Measurements from ENCODE around the gene CMSS1.

CMSS1 gene

DNA sequence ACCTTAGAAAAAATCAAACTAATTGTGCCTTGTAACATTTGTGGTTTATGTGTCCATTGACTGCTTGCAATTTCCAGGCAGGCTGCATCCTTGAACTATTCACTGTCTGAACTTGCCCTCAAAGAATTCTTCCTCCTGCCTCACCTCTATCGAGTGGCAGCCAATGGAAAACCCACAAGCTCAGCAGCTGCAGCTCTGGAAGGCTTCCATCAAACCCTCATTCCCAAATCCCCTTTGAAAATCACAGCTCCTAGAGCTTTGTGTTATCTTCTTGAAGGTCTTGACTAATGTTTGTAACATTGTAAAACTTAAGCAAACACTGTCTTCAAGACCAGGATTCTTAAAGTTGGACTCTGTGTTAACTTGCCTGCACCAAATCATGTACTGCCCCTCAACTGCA lies 215.5 kb downstream of the CMSS1 start:
- H3K4me1 ChIP-seq (ENCODE audit: control insufficient read depth, insufficient read depth, low read length), result no peaks in the 10 kb centered on the region
- CTCF ChIA-PET, result no interaction called here
- no peaks in the 10 kb centered on the region for H3K36me3 ChIP-seq (ENCODE audit: control insufficient read depth in 2 of 2, insufficient read depth in 1 of 2, low read length in 2 of 2)
- H3K27ac ChIP-seq (ENCODE audit: extremely low read depth, low read depth, low read length), result no peak overlapping the region
- TF ChIP-seq MZF1 (tag by site-specific recombination; IDR thresholded peaks at IDR 0.05; ENCODE audit: borderline replicate concordance) (peak; percentile 40; the same call in 1 of the 2 replicates), WT1 (tag by site-specific recombination; IDR thresholded peaks at IDR 0.05) (no peak), BCL11A (tag by site-specific recombination; IDR thresholded peaks at IDR 0.05; ENCODE audit: low read depth) (no peak)
- H3K4me3 ChIP-seq (ENCODE audit: low read depth, low read length), result no peak overlapping the region
- no peaks in the 10 kb centered on the region for H3K9me3 ChIP-seq (ENCODE audit: control insufficient read depth, insufficient read depth, low read depth, low read length)
- POLR2A ChIA-PET, result interaction anchor here (0.6 kb wide), 1 partner anchor 391 kb away, joined by 4 read pairs; no protein-coding TSS in a partner anchor

DNA sequence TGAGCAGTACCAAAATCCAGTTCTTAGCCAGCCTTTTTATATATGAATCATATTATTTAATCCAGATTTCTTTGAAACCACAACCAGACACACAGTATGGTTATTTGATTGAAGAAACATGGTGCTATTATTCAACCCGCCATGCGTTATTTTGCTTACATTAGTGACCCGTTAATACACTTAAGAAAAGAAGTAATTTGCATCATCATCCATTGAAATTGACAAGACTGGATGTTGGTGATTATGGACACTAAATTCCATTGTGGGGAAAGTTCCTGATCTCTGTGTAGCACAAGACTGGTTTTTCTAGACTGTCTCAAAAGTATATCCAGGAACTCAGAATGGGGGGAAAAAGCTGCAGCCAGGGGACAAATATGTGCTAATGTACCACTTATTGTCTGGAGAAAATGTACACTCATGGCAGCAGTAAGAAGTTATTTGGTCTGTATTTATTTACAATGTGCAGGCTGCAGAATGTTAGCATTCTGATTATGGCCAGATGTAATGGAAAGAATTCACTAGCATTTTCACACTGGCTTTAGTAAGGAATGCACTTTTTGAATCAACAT lies 216.3 kb downstream of the CMSS1 start:
- ChIA-PET POLR2A (interaction anchor here (0.6 kb wide), 1 partner anchor 390 kb away, joined by 4 read pairs; no protein-coding TSS in a partner anchor), CTCF (no interaction called here)
- Histone ChIP-seq H3K36me3 (ENCODE audit: control insufficient read depth in 2 of 2, insufficient read depth in 1 of 2, low read length in 2 of 2) (no peaks in the 10 kb centered on the region), H3K4me3 (ENCODE audit: low read depth, low read length) (no peak overlapping the region), H3K4me1 (ENCODE audit: control insufficient read depth, insufficient read depth, low read length) (no peaks in the 10 kb centered on the region), H3K9me3 (ENCODE audit: control insufficient read depth, insufficient read depth, low read depth, low read length) (no peaks in the 10 kb centered on the region), H3K27ac (ENCODE audit: extremely low read depth, low read depth, low read length) (no peak overlapping the region)
- no peak for TF ChIP-seq ZNF785 (tag by site-specific recombination; IDR thresholded peaks at IDR 0.05)
- TF ChIP-seq ZNF335 (tag by site-specific recombination; conservative IDR thresholded peaks at IDR 0.05), result no peak
- no peak for TF ChIP-seq ZNF354C (tag by site-specific recombination; IDR thresholded peaks at IDR 0.05; ENCODE audit: borderline replicate concordance, low read depth)
- TF ChIP-seq, protein P1, sequence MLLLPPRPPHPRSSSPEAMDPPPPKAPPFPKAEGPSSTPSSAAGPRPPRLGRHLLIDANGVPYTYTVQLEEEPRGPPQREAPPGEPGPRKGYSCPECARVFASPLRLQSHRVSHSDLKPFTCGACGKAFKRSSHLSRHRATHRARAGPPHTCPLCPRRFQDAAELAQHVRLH (tag by site-specific recombination; IDR thresholded peaks at IDR 0.05), result no peak
- TF ChIP-seq ZNF610 (tag by site-specific recombination; IDR thresholded peaks at IDR 0.05; ENCODE audit: borderline replicate concordance), result no peak
- TF ChIP-seq ZNF221 (tag by site-specific recombination; IDR thresholded peaks at IDR 0.05; ENCODE audit: borderline replicate concordance), result no peak
- TF ChIP-seq, protein P2, sequence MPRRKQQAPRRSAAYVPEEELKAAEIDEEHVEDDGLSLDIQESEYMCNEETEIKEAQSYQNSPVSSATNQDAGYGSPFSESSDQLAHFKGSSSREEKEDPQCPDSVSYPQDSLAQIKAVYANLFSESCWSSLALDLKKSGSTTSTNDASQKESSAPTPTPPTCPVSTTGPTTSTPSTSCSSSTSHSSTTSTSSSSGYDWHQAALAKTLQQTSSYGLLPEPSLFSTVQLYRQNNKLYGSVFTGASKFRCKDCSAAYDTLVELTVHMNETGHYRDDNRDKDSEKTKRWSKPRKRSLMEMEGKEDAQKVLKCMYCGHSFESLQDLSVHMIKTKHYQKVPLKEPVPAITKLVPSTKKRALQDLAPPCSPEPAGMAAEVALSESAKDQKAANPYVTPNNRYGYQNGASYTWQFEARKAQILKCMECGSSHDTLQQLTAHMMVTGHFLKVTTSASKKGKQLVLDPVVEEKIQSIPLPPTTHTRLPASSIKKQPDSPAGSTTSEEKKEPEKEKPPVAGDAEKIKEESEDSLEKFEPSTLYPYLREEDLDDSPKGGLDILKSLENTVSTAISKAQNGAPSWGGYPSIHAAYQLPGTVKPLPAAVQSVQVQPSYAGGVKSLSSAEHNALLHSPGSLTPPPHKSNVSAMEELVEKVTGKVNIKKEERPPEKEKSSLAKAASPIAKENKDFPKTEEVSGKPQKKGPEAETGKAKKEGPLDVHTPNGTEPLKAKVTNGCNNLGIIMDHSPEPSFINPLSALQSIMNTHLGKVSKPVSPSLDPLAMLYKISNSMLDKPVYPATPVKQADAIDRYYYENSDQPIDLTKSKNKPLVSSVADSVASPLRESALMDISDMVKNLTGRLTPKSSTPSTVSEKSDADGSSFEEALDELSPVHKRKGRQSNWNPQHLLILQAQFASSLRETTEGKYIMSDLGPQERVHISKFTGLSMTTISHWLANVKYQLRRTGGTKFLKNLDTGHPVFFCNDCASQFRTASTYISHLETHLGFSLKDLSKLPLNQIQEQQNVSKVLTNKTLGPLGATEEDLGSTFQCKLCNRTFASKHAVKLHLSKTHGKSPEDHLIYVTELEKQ (tag by site-specific recombination; IDR thresholded peaks at IDR 0.05; ENCODE audit: borderline replicate concordance), result no peak
- TF ChIP-seq ZNF654 (tag by site-specific recombination; IDR thresholded peaks at IDR 0.05; ENCODE audit: low read depth), result no peak
- TF ChIP-seq ZSCAN16 (tag by site-specific recombination; IDR thresholded peaks at IDR 0.05), result no peak
- no peak for TF ChIP-seq ZNF830 (tag by site-specific recombination; IDR thresholded peaks at IDR 0.05; ENCODE audit: low read depth)
- no peak for TF ChIP-seq EGR2 (tag by site-specific recombination; IDR thresholded peaks at IDR 0.05; ENCODE audit: low read depth)
- TF ChIP-seq SCRT1 (tag by site-specific recombination; IDR thresholded peaks at IDR 0.05; ENCODE audit: borderline replicate concordance), result no peak
- no peak for TF ChIP-seq HOXA7 (CRISPR knock-in tag; IDR thresholded peaks at IDR 0.05; ENCODE audit: borderline replicate concordance)
- TF ChIP-seq ZNF391 (tag by site-specific recombination; IDR thresholded peaks at IDR 0.05; ENCODE audit: borderline replicate concordance, low read depth), result no peak
- no peak for TF ChIP-seq ZNF132 (tag by site-specific recombination; IDR thresholded peaks at IDR 0.05; ENCODE audit: borderline replicate concordance)
- TF ChIP-seq ZNF174 (tag by site-specific recombination; IDR thresholded peaks at IDR 0.05), result no peak
- TF ChIP-seq, protein P3, sequence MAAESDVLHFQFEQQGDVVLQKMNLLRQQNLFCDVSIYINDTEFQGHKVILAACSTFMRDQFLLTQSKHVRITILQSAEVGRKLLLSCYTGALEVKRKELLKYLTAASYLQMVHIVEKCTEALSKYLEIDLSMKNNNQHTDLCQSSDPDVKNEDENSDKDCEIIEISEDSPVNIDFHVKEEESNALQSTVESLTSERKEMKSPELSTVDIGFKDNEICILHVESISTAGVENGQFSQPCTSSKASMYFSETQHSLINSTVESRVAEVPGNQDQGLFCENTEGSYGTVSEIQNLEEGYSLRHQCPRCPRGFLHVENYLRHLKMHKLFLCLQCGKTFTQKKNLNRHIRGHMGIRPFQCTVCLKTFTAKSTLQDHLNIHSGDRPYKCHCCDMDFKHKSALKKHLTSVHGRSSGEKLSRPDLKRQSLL (tag by site-specific recombination; IDR thresholded peaks at IDR 0.05), result no peak
- TF ChIP-seq ZNF549 (tag by site-specific recombination; IDR thresholded peaks at IDR 0.05), result no peak
